Parathyroid adenoma (tissue), 2 donors: Measurements from ENCODE around the gene MTA1.

Experiments
- H2AFZ ChIP-seq: fragments of 300-600 bp; sonication (generic); one replicate; pipeline ENCODE4 v1.7.0; 2017; ENCODE audit warnings: antibody characterized with exemption, mild to moderate bottlenecking
- H3K27ac ChIP-seq: fragments of 300-600 bp; sonication (generic); one replicate; pipeline ENCODE4 v1.7.0; 2017
- H3K27me3 ChIP-seq: fragments of 300-600 bp; sonication (generic); one replicate; pipeline ENCODE4 v1.7.0; 2017; ENCODE audit warnings: low read length; ENCODE audit not compliant: control insufficient read depth, insufficient read depth
- H3K36me3 ChIP-seq: fragments of 300-600 bp; sonication (generic); one replicate; pipeline ENCODE4 v1.7.0; 2017; ENCODE audit warnings: low read length; ENCODE audit not compliant: control insufficient read depth, insufficient read depth
- H3K4me1 ChIP-seq: fragments of 300-600 bp; sonication (generic); one replicate; pipeline ENCODE4 v1.7.0; 2017; ENCODE audit warnings: control low read depth
- H3K4me2 ChIP-seq: fragments of 300-600 bp; sonication (generic); one replicate; pipeline ENCODE4 v1.7.0; 2017; ENCODE audit warnings: low read length
- H3K4me3 ChIP-seq: fragments of 300-600 bp; sonication (generic); one replicate; pipeline ENCODE4 v1.7.0; 2017; ENCODE audit warnings: low read depth, low read length
- H3K79me2 ChIP-seq: fragments of 300-600 bp; sonication (generic); one replicate; pipeline ENCODE4 v1.7.0; 2017; ENCODE audit warnings: control low read depth
- H3K9ac ChIP-seq: fragments of 300-600 bp; sonication (generic); one replicate; pipeline ENCODE4 v1.7.0; 2017; ENCODE audit warnings: mild to moderate bottlenecking
- H3K9me3 ChIP-seq: fragments of 300-600 bp; sonication (generic); one replicate; pipeline ENCODE4 v1.7.0; 2017; ENCODE audit warnings: low read length; ENCODE audit not compliant: control insufficient read depth
- TF ChIP-seq, protein P1 (sequence below): fragments of 300-600 bp; sonication (generic); IDR thresholded peaks from one replicate; pipeline ENCODE4 v1.7.0; 2017; ENCODE audit warnings: antibody characterized with exemption, mild to moderate bottlenecking
- donor health status: primary hyperparathyroidism.

The MTA1 gene

GRCh38 chr14:105480199-105480746 is 60.6 kb downstream of the MTA1 start:
- Histone ChIP-seq H2AFZ (peak overlapping the region; percentile 18), H3K79me2 (no peaks in the 10 kb centered on the region), H3K4me1 (peaks cover 23% of the 10 kb centered on the region), H3K4me3 (no peak overlapping the region), H3K9ac (no peak overlapping the region), H3K27me3 (no peaks in the 10 kb centered on the region), H3K27ac (peak overlapping the region; percentile 87), H3K36me3 (no peaks in the 10 kb centered on the region), H3K4me2 (no peak overlapping the region), H3K9me3 (no peaks in the 10 kb centered on the region)
- TF ChIP-seq, protein P1, sequence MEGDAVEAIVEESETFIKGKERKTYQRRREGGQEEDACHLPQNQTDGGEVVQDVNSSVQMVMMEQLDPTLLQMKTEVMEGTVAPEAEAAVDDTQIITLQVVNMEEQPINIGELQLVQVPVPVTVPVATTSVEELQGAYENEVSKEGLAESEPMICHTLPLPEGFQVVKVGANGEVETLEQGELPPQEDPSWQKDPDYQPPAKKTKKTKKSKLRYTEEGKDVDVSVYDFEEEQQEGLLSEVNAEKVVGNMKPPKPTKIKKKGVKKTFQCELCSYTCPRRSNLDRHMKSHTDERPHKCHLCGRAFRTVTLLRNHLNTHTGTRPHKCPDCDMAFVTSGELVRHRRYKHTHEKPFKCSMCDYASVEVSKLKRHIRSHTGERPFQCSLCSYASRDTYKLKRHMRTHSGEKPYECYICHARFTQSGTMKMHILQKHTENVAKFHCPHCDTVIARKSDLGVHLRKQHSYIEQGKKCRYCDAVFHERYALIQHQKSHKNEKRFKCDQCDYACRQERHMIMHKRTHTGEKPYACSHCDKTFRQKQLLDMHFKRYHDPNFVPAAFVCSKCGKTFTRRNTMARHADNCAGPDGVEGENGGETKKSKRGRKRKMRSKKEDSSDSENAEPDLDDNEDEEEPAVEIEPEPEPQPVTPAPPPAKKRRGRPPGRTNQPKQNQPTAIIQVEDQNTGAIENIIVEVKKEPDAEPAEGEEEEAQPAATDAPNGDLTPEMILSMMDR, result no peak

DNA sequence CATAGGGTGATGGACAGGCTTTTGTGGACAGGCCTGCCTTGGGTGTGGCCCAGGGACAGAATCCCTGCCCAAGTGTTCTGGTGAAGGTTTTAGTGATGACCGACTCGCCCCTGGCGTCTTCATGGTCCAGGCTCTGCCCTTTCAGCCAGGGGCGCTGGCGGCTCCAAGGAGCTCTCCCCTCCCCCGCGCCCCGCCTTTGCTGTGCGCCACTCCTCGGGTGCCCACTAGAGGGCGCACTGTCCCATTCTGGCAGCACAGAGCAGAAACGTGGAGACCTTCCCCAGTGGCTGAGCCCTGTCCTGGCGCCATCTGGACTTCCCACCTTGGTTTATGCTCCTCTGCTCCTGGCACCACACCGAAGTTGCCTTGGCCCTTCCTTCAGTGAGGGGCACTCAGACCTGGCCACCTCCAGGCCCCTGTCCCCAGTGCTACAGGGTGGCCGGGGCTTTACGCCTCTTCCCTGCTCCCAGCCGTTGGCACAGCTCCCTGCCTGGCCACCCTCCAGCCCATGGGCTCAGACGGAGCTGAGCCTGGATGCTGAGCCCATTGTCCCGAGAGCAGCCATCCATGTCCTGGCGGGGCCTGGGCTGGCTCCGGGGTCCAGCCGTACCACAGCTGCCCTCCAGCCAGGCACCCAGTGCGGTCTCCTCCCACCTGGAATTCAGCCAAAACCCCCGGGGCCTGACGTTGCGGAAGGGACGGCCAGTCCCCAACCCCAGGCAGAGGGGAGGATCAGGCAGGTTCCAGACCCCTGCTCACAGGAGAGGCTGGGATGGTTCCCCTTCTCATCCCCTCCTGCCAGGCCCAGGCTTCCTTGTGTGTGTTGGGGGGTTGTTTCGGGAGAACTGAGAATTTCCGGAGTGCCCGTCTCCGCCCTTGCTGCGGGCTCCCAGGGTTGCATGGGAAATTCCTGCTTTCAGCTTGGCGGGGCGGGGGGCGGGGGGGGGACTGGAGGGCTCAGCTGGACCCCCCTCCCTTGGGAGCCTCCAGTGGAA is 61.5 kb downstream of the MTA1 start:
- peak overlapping the region; percentile 87 for H3K27ac ChIP-seq
- H3K36me3 ChIP-seq, result no peaks in the 10 kb centered on the region
- H2AFZ ChIP-seq, result peak overlapping the region; percentile 75
- TF ChIP-seq, protein P1, result peak; percentile 99
- H3K4me2 ChIP-seq, result peak overlapping the region; percentile 85
- peak overlapping the region; percentile 54 for H3K4me3 ChIP-seq
- no peaks in the 10 kb centered on the region for H3K9me3 ChIP-seq
- peaks cover 30% of the 10 kb centered on the region for H3K4me1 ChIP-seq
- H3K9ac ChIP-seq, result peak overlapping the region; percentile 3
- H3K79me2 ChIP-seq, result no peaks in the 10 kb centered on the region
- H3K27me3 ChIP-seq, result no peaks in the 10 kb centered on the region

DNA sequence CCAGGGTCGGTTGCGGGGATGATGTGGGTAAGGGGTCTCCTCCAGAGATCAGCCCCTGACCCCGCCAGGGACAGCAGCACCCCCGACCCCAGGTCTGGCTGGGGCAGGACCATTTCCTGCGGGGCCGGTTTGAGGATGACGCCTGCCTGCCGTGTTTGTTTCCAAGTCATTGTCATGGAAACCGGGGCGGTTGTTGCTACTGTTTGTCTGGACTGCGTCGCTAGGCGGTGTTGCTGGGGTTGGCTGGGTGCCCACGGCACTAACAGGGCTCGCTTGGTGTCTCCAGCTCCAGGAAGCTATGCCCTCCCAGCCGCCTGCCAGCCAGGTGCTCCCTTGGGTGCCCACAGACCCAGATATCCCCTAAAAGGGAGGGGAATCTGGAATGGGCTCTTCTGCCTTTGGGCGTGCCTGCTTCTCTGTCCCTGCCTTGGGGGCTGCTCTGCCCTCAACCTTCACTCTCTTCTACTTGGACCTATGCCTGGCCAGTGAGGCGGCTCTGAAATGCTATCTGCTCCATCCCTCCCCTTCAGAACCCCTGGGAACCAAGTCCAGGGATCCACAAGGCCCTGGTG is 62.3 kb downstream of the MTA1 start:
- TF ChIP-seq, protein P1, result peak; percentile 45
- Histone ChIP-seq H3K4me1 (peaks cover 25% of the 10 kb centered on the region), H2AFZ (peak overlapping the region; percentile 6), H3K79me2 (no peaks in the 10 kb centered on the region), H3K4me3 (peak overlapping the region; percentile 54), H3K9ac (no peak overlapping the region), H3K36me3 (no peaks in the 10 kb centered on the region), H3K27ac (peak overlapping the region; percentile 87), H3K9me3 (no peaks in the 10 kb centered on the region), H3K4me2 (peak overlapping the region; percentile 60), H3K27me3 (peaks cover 3% of the 10 kb centered on the region)

DNA sequence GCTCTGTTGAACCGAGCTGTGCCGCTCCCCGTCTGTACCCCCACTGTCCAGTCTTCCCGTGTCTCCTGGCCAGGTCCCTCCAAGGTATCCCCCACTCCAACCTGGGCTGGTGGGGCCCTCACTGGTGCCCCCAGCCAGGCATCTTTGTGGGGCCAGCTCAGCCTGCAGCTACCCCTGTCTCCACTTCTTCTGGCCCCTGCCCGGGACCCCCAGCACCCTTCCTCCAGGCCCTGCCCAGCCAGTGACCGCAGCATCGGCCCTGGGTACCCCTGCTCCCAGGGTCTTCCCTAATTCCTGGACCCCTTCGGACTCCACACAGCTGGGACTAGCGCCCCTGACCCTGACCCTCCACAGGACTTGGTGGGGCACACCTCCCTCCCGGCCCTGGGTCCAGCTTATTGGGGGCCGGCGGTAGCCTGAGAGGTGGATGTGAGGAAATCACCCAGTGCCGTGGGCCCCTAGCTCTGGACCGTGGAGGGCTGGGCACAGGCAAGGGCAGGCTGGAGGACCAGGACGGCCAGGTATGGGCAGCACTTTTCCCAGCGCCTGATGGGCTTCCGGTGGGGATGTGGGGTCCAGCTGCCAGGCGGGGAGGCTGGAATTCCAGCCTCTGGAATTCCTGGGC is 63.0 kb downstream of the MTA1 start:
- H3K27me3 ChIP-seq, result peaks cover 6% of the 10 kb centered on the region
- H3K4me3 ChIP-seq, result no peak overlapping the region
- peak overlapping the region; percentile 87 for H3K27ac ChIP-seq
- TF ChIP-seq, protein P1, result no peak
- H3K9me3 ChIP-seq, result no peaks in the 10 kb centered on the region
- peaks cover 25% of the 10 kb centered on the region for H3K4me1 ChIP-seq
- H3K4me2 ChIP-seq, result peak overlapping the region; percentile 60
- no peak overlapping the region for H3K9ac ChIP-seq
- H3K79me2 ChIP-seq, result no peaks in the 10 kb centered on the region
- peak overlapping the region; percentile 6 for H2AFZ ChIP-seq
- H3K36me3 ChIP-seq, result no peaks in the 10 kb centered on the region
